Measurements from ENCODE around the gene SPOCD1. TPM values are rescaled to one million over a fixed set of nuclear protein-coding genes. Genes with fewer than 3 reads are reported as not detected.
A peak's percentile ranks its signal among the peaks of the same experiment; 100 is the strongest.

Gene SPOCD1
- total RNA-seq, 2 experiments from 2014 or later = 0.60 to 1.0 TPM

DNA sequence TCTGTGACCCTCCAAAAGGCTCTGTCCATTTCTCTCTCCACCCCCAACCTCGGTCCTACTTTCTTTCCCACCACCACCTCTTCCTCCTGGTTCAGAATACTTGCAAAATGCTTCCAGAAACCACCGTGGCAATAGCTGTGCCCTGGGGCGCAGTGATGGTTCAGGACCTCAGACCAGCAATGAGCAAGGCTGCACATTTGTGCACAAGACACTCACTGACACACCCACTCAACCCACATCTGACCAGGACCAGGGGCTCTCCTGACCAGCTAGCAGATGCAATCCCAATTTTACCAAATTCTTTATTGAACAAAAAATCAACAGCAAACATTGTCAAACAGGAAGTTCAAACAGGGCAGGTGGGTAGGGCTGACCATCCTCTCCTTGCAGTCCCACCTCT, 25.7 kb downstream of the SPOCD1 start:
- ChIA-PET POLR2A (no interaction called here), CTCF (ENCODE audit: unreplicated experiment) (interaction anchor here (1.3 to 1.6 kb wide), 2 partner anchors 8 to 29 kb away, joined by 4 to 8 read pairs; no protein-coding TSS in a partner anchor)
- Histone ChIP-seq H3K4me1 (ENCODE audit: insufficient read depth, low read length, poor library complexity, severe bottlenecking) (peaks cover 37% of the 10 kb centered on the region), H3K79me2 (ENCODE audit: insufficient read depth, low read depth, low read length) (no peaks in the 10 kb centered on the region), H3K27ac (ENCODE audit: low read depth, low read length, poor library complexity, severe bottlenecking) (no peak overlapping the region), H3K36me3 (ENCODE audit: insufficient read depth, low read length) (no peaks in the 10 kb centered on the region), H2AFZ (ENCODE audit: low read length) (no peak overlapping the region), H3K9me3 (ENCODE audit: low read length) (no peaks in the 10 kb centered on the region), H3K9me2 (ENCODE audit: insufficient read depth, low read length) (no peaks in the 10 kb centered on the region), H3K4me3 (ENCODE audit: low read depth, low read length, poor library complexity, severe bottlenecking) (no peak overlapping the region), H4K20me1 (ENCODE audit: insufficient read depth, low read length) (no peaks in the 10 kb centered on the region), H3K4me2 (ENCODE audit: low read length) (no peak overlapping the region)
- no TSS peak for BruUV-seq (replicated peaks)
- DNase-seq (ENCODE audit: low spot score) = no peak
- intact Hi-C loops (cut with micrococcal nuclease; ENCODE audit: unreplicated experiment) = no loop called here
- TF ChIP-seq, protein P1, sequence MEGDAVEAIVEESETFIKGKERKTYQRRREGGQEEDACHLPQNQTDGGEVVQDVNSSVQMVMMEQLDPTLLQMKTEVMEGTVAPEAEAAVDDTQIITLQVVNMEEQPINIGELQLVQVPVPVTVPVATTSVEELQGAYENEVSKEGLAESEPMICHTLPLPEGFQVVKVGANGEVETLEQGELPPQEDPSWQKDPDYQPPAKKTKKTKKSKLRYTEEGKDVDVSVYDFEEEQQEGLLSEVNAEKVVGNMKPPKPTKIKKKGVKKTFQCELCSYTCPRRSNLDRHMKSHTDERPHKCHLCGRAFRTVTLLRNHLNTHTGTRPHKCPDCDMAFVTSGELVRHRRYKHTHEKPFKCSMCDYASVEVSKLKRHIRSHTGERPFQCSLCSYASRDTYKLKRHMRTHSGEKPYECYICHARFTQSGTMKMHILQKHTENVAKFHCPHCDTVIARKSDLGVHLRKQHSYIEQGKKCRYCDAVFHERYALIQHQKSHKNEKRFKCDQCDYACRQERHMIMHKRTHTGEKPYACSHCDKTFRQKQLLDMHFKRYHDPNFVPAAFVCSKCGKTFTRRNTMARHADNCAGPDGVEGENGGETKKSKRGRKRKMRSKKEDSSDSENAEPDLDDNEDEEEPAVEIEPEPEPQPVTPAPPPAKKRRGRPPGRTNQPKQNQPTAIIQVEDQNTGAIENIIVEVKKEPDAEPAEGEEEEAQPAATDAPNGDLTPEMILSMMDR (conservative IDR thresholded peaks at IDR 0.05; ENCODE audit: low read length) = no peak
- TF ChIP-seq EZH2phosphoT487 (IDR thresholded peaks at IDR 0.05; ENCODE audit: borderline replicate concordance, low read depth, low read length) = no peak

DNA sequence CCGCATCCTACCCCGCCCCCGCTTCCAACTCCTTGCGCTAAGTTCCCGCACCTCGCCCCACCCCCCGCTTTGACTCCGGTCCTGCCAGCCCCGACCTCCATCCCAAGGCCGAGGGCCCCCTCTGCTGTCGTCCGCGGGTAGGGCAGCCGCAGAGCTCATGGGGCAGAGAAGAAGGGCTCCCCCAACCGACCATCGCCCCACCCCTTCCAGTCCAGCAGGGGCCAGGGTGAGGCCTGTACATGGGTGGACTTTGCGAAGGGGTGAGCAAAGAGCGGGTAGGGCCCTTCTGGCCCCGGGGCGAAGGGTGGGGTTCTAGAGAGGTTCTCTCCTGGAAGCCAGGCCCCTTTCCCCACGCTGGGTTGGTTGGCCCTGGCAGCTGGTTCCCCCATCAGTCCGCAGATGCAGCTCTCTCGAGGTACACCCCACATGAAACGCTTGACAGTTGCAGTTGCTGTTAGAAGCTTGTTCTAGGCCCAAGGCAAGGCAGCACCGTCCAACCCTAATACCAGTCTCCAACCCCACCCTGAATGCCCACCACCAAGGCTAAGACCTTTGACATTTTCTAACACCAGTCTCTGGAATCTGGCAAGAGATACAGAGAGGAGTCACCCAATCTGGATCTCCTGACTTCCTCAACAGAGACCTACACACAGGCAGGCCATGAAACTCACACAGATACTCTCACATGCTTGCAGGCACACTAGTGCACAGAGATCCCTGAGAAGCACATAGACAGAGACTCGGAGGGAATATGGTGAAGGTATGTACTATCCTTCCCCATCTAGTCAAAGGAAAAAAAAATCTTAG, 26.4 kb downstream of the SPOCD1 start:
- peak overlapping the region; percentile 82 for H2AFZ ChIP-seq (ENCODE audit: low read length)
- peak overlapping the region; percentile 77 for H3K4me3 ChIP-seq (ENCODE audit: low read depth, low read length, poor library complexity, severe bottlenecking)
- DNase-seq (ENCODE audit: low spot score) = peak; percentile 91
- H3K9me3 ChIP-seq (ENCODE audit: low read length) = no peaks in the 10 kb centered on the region
- H3K36me3 ChIP-seq (ENCODE audit: insufficient read depth, low read length) = no peaks in the 10 kb centered on the region
- H4K20me1 ChIP-seq (ENCODE audit: insufficient read depth, low read length) = no peaks in the 10 kb centered on the region
- peak overlapping the region; percentile 90 for H3K4me2 ChIP-seq (ENCODE audit: low read length)
- H3K4me1 ChIP-seq (ENCODE audit: insufficient read depth, low read length, poor library complexity, severe bottlenecking) = peaks cover 44% of the 10 kb centered on the region
- peak overlapping the region; percentile 82 for H3K27ac ChIP-seq (ENCODE audit: low read depth, low read length, poor library complexity, severe bottlenecking)
- BruUV-seq (replicated peaks) = no TSS peak
- ChIA-PET POLR2A (interaction anchor here (0.7 to 1.1 kb wide), 5 partner anchors 21 to 167 kb away, joined by 3 to 6 read pairs (median 3); no protein-coding TSS in a partner anchor), CTCF (ENCODE audit: unreplicated experiment) (interaction anchor here (0.7 to 2.5 kb wide), 7 partner anchors 9 to 319 kb away, joined by 3 to 13 read pairs (median 4); no protein-coding TSS in a partner anchor)
- H3K79me2 ChIP-seq (ENCODE audit: insufficient read depth, low read depth, low read length) = no peaks in the 10 kb centered on the region
- TF ChIP-seq, protein P1 (conservative IDR thresholded peaks at IDR 0.05; ENCODE audit: low read length) = peak; percentile 90
- TF ChIP-seq EZH2phosphoT487 (IDR thresholded peaks at IDR 0.05; ENCODE audit: borderline replicate concordance, low read depth, low read length) = no peak
- H3K9me2 ChIP-seq (ENCODE audit: insufficient read depth, low read length) = no peaks in the 10 kb centered on the region
- intact Hi-C loops (cut with micrococcal nuclease; ENCODE audit: unreplicated experiment) = loop anchor here (1.0 to 5.0 kb wide), 9 partner anchors 27 to 367 kb away; no protein-coding TSS in a partner anchor
